ENCODE measurements around the gene HGD. TPM values are rescaled to one million over a fixed set of nuclear protein-coding genes. Genes with fewer than 3 reads are reported as not detected.

The HGD gene
- total RNA-seq, 1 experiment from 2014 or later, result 0.59 TPM

DNA sequence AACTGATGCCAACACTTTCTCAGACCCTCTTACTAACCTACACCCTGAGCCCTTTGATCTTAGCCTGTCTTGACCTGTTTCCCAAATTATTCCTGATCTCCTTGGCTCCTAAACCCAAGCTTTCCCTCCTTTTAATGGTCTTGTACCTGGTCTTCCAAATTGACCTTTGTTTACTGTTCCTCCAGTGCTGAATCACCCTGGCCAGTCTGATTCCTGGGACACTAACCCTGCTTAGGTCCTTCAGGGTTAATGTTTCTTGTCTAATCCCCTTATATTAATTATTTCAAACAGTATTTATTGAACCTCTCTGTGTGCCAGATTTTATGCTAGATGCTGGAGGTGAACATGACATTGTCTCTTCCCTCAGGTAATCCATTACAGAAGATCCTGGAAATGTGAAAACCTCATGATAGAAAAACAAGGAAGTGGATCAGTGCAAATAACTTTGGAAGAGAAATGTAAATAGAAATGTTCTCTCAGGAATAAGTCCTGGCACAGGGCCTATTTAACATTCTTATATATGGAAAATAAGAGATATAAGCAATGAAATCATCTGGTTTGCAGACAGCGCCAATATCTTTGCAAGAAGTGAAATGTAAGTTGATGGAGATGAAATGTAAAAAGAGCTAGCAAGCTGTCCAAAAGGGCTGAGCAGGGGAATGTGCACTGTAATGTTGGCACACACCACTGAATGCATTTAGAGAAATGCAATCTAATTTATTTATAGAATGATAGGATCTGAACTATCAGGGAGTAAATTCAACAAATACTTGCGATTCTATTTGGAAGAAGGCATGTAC, 20.7 kb downstream of the HGD start:
- Histone ChIP-seq H3K79me2 (ENCODE audit: insufficient read depth, low read length) (no peaks in the 10 kb centered on the region), H3K9me3 (ENCODE audit: control insufficient read depth in 1 of 2, insufficient read depth in 1 of 2, low read depth in 1 of 2, low read length in 2 of 2) (no peaks in the 10 kb centered on the region), H3K27ac (ENCODE audit: low read depth, low read length) (no peak overlapping the region), H3K27me3 (ENCODE audit: insufficient read depth, low read length) (no peaks in the 10 kb centered on the region), H3K9ac (ENCODE audit: low read length) (no peak overlapping the region), H3K9me2 (ENCODE audit: insufficient read depth) (no peaks in the 10 kb centered on the region), H4K20me1 (ENCODE audit: insufficient read depth) (no peaks in the 10 kb centered on the region), H3K36me3 (ENCODE audit: control insufficient read depth in 1 of 2, insufficient read depth in 2 of 2, low read length in 2 of 2) (no peaks in the 10 kb centered on the region), H3K4me2 (ENCODE audit: low read length) (no peak overlapping the region), H3K4me1 (ENCODE audit: control insufficient read depth in 1 of 2, insufficient read depth in 2 of 2, low read length in 2 of 2) (no peaks in the 10 kb centered on the region), H3K4me3 (replicated peaks in 1 of 2; ENCODE audit: low read depth in 1 of 2, low read length in 2 of 2) (no peak overlapping the region), H2AFZ (ENCODE audit: low read depth, low read length, poor library complexity, severe bottlenecking) (no peak overlapping the region)
- ATAC-seq (no peak), DNase-seq (ENCODE audit: low read depth, low spot score) (no peak)
- ChIA-PET CTCF (no interaction called here), RAD21 (ENCODE audit: low non-redundant PET in 1 of 2, low total read pairs in 2 of 2, uncharacterized antibody in 2 of 2, unreplicated experiment in 2 of 2) (no interaction called here), POLR2A (no interaction called here)
- TF ChIP-seq ELF1 (IDR thresholded peaks at IDR 0.05; ENCODE audit: borderline replicate concordance, low read depth), result no peak
- TF ChIP-seq TCF7L2 (IDR thresholded peaks at IDR 0.05; ENCODE audit: borderline replicate concordance, extremely low read depth, insufficient read depth, insufficient read length), result no peak
- no peak for TF ChIP-seq CEBPB (IDR thresholded peaks at IDR 0.05; ENCODE audit: low read depth)
- no peak for TF ChIP-seq CBX3 (IDR thresholded peaks at IDR 0.05; ENCODE audit: low read depth)
- TF ChIP-seq YY1 (IDR thresholded peaks at IDR 0.05; ENCODE audit: extremely low read depth, insufficient replicate concordance, low read depth, low read length), result no peak
- TF ChIP-seq ZFX (IDR thresholded peaks at IDR 0.05), result no peak
- TF ChIP-seq FOSL1 (IDR thresholded peaks at IDR 0.05; ENCODE audit: low read depth), result no peak
- TF ChIP-seq EGR1 (IDR thresholded peaks at IDR 0.05; ENCODE audit: low read depth), result no peak
- TF ChIP-seq EZH2 (IDR thresholded peaks at IDR 0.05), result no peak
- no peak for TF ChIP-seq SRF (IDR thresholded peaks at IDR 0.05; ENCODE audit: low read depth)
- TF ChIP-seq ZNF274 (IDR thresholded peaks at IDR 0.05; ENCODE audit: low read depth, low read length), result no peak
- TF ChIP-seq EZH2phosphoT487 (IDR thresholded peaks at IDR 0.05; ENCODE audit: borderline replicate concordance), result no peak
- no peak for TF ChIP-seq POLR2A (IDR thresholded peaks at IDR 0.05; ENCODE audit: borderline replicate concordance, extremely low read depth, insufficient read depth, insufficient read length)
- TF ChIP-seq, protein P1, sequence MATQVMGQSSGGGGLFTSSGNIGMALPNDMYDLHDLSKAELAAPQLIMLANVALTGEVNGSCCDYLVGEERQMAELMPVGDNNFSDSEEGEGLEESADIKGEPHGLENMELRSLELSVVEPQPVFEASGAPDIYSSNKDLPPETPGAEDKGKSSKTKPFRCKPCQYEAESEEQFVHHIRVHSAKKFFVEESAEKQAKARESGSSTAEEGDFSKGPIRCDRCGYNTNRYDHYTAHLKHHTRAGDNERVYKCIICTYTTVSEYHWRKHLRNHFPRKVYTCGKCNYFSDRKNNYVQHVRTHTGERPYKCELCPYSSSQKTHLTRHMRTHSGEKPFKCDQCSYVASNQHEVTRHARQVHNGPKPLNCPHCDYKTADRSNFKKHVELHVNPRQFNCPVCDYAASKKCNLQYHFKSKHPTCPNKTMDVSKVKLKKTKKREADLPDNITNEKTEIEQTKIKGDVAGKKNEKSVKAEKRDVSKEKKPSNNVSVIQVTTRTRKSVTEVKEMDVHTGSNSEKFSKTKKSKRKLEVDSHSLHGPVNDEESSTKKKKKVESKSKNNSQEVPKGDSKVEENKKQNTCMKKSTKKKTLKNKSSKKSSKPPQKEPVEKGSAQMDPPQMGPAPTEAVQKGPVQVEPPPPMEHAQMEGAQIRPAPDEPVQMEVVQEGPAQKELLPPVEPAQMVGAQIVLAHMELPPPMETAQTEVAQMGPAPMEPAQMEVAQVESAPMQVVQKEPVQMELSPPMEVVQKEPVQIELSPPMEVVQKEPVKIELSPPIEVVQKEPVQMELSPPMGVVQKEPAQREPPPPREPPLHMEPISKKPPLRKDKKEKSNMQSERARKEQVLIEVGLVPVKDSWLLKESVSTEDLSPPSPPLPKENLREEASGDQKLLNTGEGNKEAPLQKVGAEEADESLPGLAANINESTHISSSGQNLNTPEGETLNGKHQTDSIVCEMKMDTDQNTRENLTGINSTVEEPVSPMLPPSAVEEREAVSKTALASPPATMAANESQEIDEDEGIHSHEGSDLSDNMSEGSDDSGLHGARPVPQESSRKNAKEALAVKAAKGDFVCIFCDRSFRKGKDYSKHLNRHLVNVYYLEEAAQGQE (IDR thresholded peaks at IDR 0.05; ENCODE audit: low read depth), result no peak
- no TSS peak for BruUV-seq (replicated peaks)
- intact Hi-C loops (cut with micrococcal nuclease), result no loop called here
